GM13977 (cell line): Measurements from ENCODE around the gene PTPN7.

Experiments used
- DNase-seq: peaks from one replicate; pipeline ENCODE4 v3.0.0; 2012; ENCODE audit warnings: low spot score
- in situ Hi-C: fragments of 300-500 bp; cut with MboI; formaldehyde crosslinking; loops from one replicate; pipeline ENCODE4 v1.12.0; 2022; ENCODE audit warnings: low sequenced_read_pairs, low pct_unique_long_range_greater_than_20kb, mixed read lengths, inconsistent platforms; ENCODE audit not compliant: unreplicated experiment
- TF ChIP-seq, protein P1 (sequence below): IDR thresholded peaks from 2 replicates; pipeline ENCODE4 v1.5.1; 2012; ENCODE audit warnings: mild to moderate bottlenecking, control low read depth; ENCODE audit not compliant: insufficient read depth; ENCODE audit errors: extremely low read depth, missing control alignments

PTPN7 gene

DNA sequence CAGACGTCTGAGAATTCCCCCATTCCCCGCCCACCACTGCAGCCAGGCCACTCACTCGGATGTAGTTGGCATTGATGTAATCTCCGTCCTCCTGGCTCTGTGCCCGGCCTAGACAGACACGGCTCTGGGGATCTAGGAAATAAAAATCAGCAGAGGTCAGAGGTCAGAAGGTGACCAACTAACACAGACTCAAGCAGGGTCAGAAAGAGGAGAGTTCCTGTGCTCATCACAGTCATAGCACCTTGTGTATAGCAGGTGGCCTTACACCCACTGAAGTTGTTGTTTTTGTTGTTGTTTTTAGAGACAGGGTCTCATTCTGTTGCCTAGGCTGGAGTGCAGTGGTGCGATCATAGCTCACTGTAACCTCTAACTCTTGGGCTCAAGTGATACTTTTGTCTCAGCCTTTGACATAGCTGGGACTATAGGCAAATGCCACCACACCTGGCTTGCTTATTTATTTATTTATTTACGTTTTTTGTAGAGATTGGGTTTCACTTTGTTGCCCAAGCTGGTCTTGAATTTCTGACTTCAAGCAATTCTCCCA, 4.9 kb downstream of the PTPN7 start:
- DNase-seq, result no peak
- TF ChIP-seq, protein P1, sequence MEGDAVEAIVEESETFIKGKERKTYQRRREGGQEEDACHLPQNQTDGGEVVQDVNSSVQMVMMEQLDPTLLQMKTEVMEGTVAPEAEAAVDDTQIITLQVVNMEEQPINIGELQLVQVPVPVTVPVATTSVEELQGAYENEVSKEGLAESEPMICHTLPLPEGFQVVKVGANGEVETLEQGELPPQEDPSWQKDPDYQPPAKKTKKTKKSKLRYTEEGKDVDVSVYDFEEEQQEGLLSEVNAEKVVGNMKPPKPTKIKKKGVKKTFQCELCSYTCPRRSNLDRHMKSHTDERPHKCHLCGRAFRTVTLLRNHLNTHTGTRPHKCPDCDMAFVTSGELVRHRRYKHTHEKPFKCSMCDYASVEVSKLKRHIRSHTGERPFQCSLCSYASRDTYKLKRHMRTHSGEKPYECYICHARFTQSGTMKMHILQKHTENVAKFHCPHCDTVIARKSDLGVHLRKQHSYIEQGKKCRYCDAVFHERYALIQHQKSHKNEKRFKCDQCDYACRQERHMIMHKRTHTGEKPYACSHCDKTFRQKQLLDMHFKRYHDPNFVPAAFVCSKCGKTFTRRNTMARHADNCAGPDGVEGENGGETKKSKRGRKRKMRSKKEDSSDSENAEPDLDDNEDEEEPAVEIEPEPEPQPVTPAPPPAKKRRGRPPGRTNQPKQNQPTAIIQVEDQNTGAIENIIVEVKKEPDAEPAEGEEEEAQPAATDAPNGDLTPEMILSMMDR, result no peak
- in situ Hi-C loops, result no loop called here

GRCh38 chr1:202154766-202155477, 5.5 kb downstream of the PTPN7 start:
- in situ Hi-C loops, result no loop called here
- no peak for DNase-seq
- TF ChIP-seq, protein P1, result peak; percentile 71

- TF ChIP-seq, protein P1, result no peak
- no peak for DNase-seq
- in situ Hi-C loops, result no loop called here
These were observed 6.1 kb downstream of the PTPN7 start for GRCh38 chr1:202154148-202154765.

DNA sequence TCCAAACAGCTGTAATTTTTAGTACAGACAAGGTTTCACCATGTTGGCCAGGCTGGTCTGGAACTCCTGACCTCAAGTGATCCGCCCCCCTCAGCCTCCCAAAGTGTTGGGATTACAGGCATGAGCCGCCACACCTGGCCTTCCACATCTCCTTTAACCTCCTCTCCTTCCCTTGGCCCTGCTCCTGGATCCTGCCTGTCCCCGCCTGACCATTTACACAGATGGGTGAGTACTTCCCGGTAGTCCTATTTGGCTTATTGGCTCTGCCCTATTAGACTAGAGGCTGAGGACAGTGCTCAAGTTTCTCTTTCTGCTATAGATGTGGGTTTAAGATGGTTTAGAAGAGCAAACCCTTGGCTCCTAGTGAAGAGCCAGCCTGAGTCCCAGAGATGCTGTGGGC, 7.1 kb downstream of the PTPN7 start:
- TF ChIP-seq, protein P1, result no peak
- DNase-seq, result no peak
- in situ Hi-C loops, result no loop called here

DNA sequence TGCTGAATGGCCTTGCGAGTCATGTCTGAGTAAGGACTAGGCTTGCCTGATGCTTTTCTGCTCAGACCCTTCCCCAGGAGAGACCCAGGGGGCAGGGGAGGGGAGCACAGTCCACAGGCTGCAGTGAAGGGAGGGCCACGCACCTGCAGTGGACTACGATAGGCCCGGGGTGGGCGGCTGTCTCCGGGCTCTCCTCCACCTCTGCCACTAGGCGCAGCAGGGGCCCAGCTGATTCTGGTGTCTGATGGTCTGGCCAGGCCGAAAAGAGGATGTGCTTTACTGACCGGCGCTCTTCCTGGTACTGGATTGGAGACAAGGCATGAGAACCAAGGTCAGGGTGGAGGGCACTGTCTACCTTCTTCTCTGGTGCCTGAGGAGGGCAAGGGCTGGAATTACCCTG, 8.0 kb downstream of the PTPN7 start:
- TF ChIP-seq, protein P1, result no peak
- DNase-seq, result no peak
- in situ Hi-C loops, result no loop called here

DNA sequence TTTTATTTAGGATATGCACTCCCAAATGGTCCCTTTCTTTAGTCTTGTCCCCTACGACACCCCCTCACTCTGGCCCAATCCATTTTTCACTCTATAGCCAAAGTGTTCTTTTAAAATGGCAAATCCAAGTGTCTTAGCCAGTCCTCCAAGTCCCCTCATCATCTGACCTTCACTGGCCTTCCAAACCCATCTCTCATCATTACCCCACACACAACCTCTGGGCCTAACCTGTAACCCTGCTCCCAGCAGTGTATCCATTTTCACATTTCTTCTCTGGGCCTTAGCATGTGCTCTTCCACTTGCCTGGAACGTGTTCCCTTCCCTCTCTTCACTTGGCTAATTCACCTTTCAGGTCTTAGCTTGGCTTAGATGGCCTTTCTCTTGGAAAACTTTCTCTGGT, 9.4 kb downstream of the PTPN7 start:
- TF ChIP-seq, protein P1, result no peak
- no peak for DNase-seq
- in situ Hi-C loops, result no loop called here
